Activated gamma-delta T cell treated with anti-CD3 and anti-CD28 coated beads, Interleukin-2, amount 50 U/mL, for 16 hours (primary cell): ENCODE results near the gene CNTF.
A peak's percentile ranks its signal among the peaks of the same experiment; 100 is the strongest.

Source experiments
- DNase-seq: peaks from one replicate; pipeline ENCODE4 v3.0.0-alpha.2; 2020; ENCODE audit warnings: low read depth

CNTF gene

GRCh38 chr11:58641803-58642581, 19.5 kb downstream of the CNTF start:
- DNase-seq = no peak

- no peak for DNase-seq
Measured at GRCh38 chr11:58645854-58646253, 23.4 kb downstream of the CNTF start.

DNA sequence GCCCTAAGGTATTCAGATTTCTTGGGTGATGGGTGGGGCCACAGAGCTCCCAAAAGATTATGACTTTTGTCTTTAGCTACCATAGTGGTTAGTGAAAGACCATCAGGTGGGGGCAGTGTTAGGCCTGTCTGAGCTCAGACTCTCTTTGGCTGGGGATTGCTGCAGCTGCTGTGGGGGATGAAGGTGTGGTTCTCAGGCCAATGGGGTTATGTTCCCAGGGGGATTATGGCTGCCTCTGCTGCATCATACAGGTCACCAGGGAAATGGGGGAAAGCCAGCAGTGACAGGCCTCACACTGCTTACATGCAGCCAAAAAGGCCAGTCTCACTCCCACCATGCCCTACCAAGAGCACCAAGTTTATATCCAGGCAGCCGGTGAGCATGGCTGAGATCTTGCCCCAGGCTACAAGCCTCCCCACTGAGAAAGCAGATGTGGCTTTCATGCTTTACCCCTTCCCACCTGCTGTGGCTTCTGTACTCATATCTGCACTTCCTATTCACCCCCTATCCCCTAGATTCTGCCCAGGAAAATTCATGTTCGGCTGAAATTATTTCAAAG, 24.8 kb downstream of the CNTF start:
- DNase-seq = no peak

GRCh38 chr11:58647866-58648265, 25.4 kb downstream of the CNTF start:
- DNase-seq = no peak

GRCh38 chr11:58649623-58650022, 27.2 kb downstream of the CNTF start:
- no peak for DNase-seq

- no peak for DNase-seq
Measured at GRCh38 chr11:58650496-58650895, 28.0 kb downstream of the CNTF start.

GRCh38 chr11:58652726-58653280, 30.3 kb downstream of the CNTF start:
- no peak for DNase-seq

GRCh38 chr11:58654079-58654907, 31.8 kb downstream of the CNTF start:
- peak; percentile 63 for DNase-seq

GRCh38 chr11:58654908-58655296, 32.4 kb downstream of the CNTF start:
- DNase-seq = no peak

GRCh38 chr11:58656348-58656747, 33.9 kb downstream of the CNTF start:
- no peak for DNase-seq

DNA sequence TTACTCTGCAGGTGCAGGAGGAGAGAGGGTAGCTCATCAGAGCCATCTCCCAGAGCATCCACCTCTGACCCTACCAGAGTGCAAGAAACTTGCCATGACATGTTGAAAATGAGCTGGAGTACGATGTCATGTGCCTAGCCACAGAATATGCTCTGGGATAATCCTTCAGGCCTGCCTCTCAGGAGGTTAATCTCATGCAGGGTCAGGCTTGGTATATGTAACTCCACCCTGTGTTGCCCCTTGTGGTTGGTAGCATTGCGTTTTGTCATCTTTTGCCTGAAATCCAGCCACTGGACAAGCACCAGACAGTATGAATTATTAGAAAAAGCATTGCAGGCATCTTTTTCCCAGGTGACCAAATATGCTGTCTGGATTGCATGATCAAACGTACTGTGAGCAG, 36.2 kb downstream of the CNTF start:
- no peak for DNase-seq

- DNase-seq = no peak
Measured at GRCh38 chr11:58659404-58659803, 36.9 kb downstream of the CNTF start.

- DNase-seq = no peak
Measured at GRCh38 chr11:58659910-58660570, 37.6 kb downstream of the CNTF start.

GRCh38 chr11:58671983-58672633, 49.6 kb downstream of the CNTF start:
- DNase-seq = no peak

- no peak for DNase-seq
Measured at GRCh38 chr11:58674609-58675008, 52.1 kb downstream of the CNTF start.
